Activated B cell treated with CpG ODN at 0.5 μM for 24 hours (primary cell): Measurements from ENCODE around the gene DCAF5. TPM values are rescaled to one million over a fixed set of nuclear protein-coding genes. Genes with fewer than 3 reads are reported as not detected.
"Not testable (repeated sequence)": the region's sequence is repeated elsewhere in the genome, so short reads cannot be mapped to it uniquely, and the experiment has no call there.

ENCODE experiments used
- ATAC-seq: fragments of 200-7000 bp; cut with Tn5 transposase; one replicate; pipeline ENCODE4 v1.10.0; 2021; ENCODE audit warnings: low read depth, mild to moderate bottlenecking, moderate library complexity
- CTCF ChIA-PET: fragments of 350-600 bp; sonication (Branson Sonifier 250); formaldehyde crosslinking; loops from one replicate; lab custom pipeline; 2021; ENCODE audit warnings: antibody characterized with exemption; lab: Charles Lee
- POLR2A ChIA-PET: fragments of 350-600 bp; sonication (Branson Sonifier 250); formaldehyde crosslinking; loops from one replicate; lab custom pipeline; 2021; ENCODE audit warnings: antibody characterized with exemption; lab: Charles Lee
- DNase-seq: peaks from one replicate; pipeline ENCODE4 v3.0.0; 2022
- H3K27ac Mint-ChIP-seq: one replicate; pipeline ENCODE4 v1.8.0; 2020; ENCODE audit warnings: mixed read lengths
- H3K27me3 Mint-ChIP-seq: one replicate; pipeline ENCODE4 v1.8.0; 2021; ENCODE audit warnings: mixed read lengths
- H3K36me3 Mint-ChIP-seq: one replicate; pipeline ENCODE4 v1.8.0; 2021; ENCODE audit warnings: low read depth, mixed read lengths
- H3K4me1 Mint-ChIP-seq: one replicate; pipeline ENCODE4 v1.8.0; 2021; ENCODE audit warnings: mixed read lengths
- H3K4me3 Mint-ChIP-seq: one replicate; pipeline ENCODE4 v1.8.0; 2020; ENCODE audit warnings: mild to moderate bottlenecking, mixed read lengths
- H3K9me3 Mint-ChIP-seq: one replicate; pipeline ENCODE4 v1.8.0; 2020; ENCODE audit warnings: mixed read lengths
- intact Hi-C: fragments of 100-400 bp; cut with micrococcal nuclease; formaldehyde crosslinking; loops from one replicate; pipeline ENCODE4 v1.15.1; 2024
- total RNA-seq: library from RNA; stranded (reverse); gene quantifications from 2 replicates; pipeline ENCODE4 v1.2.3, GENCODE V29; 2022
- TF ChIP-seq, protein P1 (sequence below): fragments of 200-600 bp; IDR thresholded peaks from one replicate; pipeline ENCODE4 v1.8.0; 2022; ENCODE audit warnings: antibody characterized with exemption, mild to moderate bottlenecking

DCAF5 gene
- total RNA-seq, 1 donor from 2014 or later: 50.8 TPM

DNA sequence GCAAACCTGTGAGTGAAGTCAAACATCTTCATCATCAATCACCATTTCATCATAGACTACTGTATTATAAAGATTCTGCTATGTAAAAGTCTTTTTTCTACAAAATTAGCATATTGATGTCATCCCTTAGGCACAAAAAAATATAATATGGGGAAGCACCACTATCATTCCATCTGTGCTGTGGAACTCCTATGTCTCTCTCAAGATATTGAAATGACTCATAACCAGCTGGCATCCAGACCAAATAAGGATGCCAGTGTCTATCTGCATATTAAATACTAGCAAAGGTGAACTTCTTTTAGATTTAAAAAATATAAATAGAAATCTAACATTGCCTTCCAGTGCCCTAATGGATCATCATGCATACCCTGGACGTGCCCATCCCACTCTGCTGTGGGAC, 17.9 kb upstream of the DCAF5 start:
- Mint-ChIP-seq H3K36me3 (no peaks in the 10 kb centered on the region), H3K27me3 (peaks cover 10% of the 10 kb centered on the region), H3K9me3 (peaks cover 2% of the 10 kb centered on the region), H3K4me3 (no peak overlapping the region), H3K27ac (no peak overlapping the region), H3K4me1 (no peaks in the 10 kb centered on the region)
- ChIA-PET POLR2A (interaction anchor here (0.7 kb wide), 1 partner anchor 18 kb away, joined by 3 read pairs; no protein-coding TSS in a partner anchor), CTCF (no interaction called here)
- intact Hi-C loops: no loop called here
- TF ChIP-seq, protein P1, sequence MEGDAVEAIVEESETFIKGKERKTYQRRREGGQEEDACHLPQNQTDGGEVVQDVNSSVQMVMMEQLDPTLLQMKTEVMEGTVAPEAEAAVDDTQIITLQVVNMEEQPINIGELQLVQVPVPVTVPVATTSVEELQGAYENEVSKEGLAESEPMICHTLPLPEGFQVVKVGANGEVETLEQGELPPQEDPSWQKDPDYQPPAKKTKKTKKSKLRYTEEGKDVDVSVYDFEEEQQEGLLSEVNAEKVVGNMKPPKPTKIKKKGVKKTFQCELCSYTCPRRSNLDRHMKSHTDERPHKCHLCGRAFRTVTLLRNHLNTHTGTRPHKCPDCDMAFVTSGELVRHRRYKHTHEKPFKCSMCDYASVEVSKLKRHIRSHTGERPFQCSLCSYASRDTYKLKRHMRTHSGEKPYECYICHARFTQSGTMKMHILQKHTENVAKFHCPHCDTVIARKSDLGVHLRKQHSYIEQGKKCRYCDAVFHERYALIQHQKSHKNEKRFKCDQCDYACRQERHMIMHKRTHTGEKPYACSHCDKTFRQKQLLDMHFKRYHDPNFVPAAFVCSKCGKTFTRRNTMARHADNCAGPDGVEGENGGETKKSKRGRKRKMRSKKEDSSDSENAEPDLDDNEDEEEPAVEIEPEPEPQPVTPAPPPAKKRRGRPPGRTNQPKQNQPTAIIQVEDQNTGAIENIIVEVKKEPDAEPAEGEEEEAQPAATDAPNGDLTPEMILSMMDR: no peak
- DNase-seq: no peak
- no peak for ATAC-seq

DNA sequence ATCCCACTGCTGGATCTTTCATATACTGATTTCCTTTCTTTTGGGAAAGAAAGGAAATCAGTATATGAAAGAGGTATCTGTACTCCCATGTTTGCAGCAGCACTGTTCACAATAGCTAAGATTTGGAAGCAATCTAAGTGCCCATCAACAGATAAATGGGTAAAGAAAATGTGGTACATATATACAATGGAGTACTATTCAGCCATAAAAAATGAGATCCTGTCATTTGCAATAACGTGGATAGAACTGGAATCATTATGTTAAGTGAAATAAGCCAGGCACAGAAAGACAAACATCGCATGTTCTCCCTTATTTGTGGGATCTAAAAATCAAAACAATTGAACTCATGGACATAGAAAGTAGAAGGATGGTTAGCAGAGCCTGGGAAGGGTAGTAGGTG, 12.9 kb upstream of the DCAF5 start:
- H3K4me3 Mint-ChIP-seq, H3K4me1 Mint-ChIP-seq, ATAC-seq, POLR2A ChIA-PET, H3K27ac Mint-ChIP-seq, DNase-seq, H3K36me3 Mint-ChIP-seq, intact Hi-C loops, CTCF ChIA-PET: not testable (repeated sequence)
- peaks cover 22% of the 10 kb centered on the region for H3K9me3 Mint-ChIP-seq
- H3K27me3 Mint-ChIP-seq: peaks cover 31% of the 10 kb centered on the region

DNA sequence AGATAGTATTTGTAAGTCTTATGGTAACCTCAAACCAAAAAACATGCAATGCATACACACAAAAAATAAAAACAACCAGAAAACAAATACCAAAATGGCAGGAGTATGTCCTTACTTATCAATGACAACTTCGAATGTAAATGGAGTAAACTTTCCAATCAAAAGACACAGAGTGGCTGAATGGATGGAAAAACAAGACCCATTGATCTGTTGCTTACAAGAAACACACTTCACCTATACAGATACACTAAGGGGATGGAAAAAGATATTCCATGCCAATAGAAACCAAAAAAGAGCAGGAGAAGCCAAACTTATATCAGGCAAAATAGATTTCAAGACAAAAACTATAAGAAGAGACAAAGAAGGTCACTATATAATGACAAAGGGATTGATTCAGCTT, 8.7 kb upstream of the DCAF5 start:
- ChIA-PET CTCF (no interaction called here), POLR2A (no interaction called here)
- ATAC-seq: no peak
- intact Hi-C loops: no loop called here
- H3K4me3 Mint-ChIP-seq: no peak overlapping the region
- H3K36me3 Mint-ChIP-seq: no peaks in the 10 kb centered on the region
- H3K27me3 Mint-ChIP-seq: peaks cover 38% of the 10 kb centered on the region
- TF ChIP-seq, protein P1: no peak
- H3K4me1 Mint-ChIP-seq: no peaks in the 10 kb centered on the region
- H3K27ac Mint-ChIP-seq: no peak overlapping the region
- DNase-seq: no peak
- H3K9me3 Mint-ChIP-seq: peaks cover 22% of the 10 kb centered on the region

DNA sequence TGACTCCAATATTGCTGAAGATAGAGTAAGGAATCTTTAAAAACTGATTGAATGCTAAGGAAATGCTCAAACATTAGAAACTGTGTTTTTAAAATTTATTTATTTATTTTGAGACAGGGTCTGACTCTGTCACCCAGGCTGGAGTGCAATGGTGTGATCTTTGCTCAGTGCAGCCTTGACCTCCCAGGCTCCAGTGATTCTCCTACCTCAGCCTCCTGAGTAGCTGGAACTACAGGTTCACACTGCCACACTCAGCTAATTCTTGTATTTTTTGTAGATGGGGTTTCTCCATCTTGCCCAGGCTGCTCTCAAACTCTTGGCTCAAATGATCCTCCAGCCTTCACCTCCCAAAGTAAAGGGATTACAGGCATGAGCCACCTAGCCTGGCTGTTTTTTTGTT, 3.3 kb upstream of the DCAF5 start:
- intact Hi-C loops: no loop called here
- Mint-ChIP-seq H3K4me3 (no peak overlapping the region), H3K27ac (no peak overlapping the region), H3K36me3 (peaks cover 7% of the 10 kb centered on the region), H3K4me1 (peaks cover 7% of the 10 kb centered on the region), H3K27me3 (peaks cover 11% of the 10 kb centered on the region), H3K9me3 (no peaks in the 10 kb centered on the region)
- no peak for DNase-seq
- TF ChIP-seq, protein P1: no peak
- POLR2A ChIA-PET: no interaction called here
- CTCF ChIA-PET: no interaction called here
- ATAC-seq: no peak

DNA sequence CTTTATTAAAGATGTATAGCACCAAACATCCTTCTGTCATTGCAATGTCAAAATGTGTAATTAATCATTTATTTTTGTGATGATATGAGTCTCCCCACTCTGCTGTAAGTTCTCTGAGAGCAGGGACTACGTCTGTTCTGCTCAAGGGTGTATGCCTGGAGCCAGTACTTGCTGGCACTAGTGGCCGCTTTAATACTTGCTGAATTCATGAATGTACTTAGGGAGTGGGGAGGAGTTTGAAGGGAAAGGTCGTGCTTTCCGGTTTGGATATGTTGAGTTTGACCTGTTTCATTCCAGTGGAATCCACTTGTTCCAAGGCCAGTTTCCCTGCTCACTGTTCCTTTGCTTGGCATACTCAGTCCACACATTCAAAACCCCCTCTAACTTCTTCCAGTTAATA, 1.9 kb upstream of the DCAF5 start:
- Mint-ChIP-seq H3K4me3 (no peak overlapping the region), H3K36me3 (peaks cover 11% of the 10 kb centered on the region), H3K27me3 (no peaks in the 10 kb centered on the region), H3K4me1 (peaks cover 19% of the 10 kb centered on the region), H3K9me3 (no peaks in the 10 kb centered on the region), H3K27ac (no peak overlapping the region)
- DNase-seq: no peak
- TF ChIP-seq, protein P1: no peak
- no peak for ATAC-seq
- ChIA-PET CTCF (no interaction called here), POLR2A (no interaction called here)
- intact Hi-C loops: loop anchor here (5.0 kb wide), 4 partner anchors 198 to 1912 kb away; partner anchors contain the start of genes ATP6V1D, PALS1 and SUSD6

DNA sequence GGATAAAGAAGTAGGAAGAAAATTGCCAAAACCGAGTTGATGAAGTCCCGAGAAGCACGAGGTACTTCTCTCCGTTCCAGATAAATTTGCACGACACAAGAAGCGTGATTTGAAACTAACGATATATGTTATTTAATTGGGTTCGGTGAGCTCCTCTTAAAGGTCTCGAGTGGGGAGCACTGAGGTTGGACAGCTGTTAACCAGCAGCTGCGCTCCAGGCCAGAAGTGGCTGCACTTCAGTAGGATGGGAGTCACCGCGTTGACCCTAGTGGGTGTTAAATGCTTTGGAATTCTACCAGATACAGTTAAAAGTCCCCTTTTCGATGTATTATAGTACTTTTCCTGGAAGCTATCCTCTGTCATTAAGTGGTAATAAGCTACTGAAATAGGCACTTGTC, 953 bp upstream of the DCAF5 start:
- ChIA-PET CTCF (interaction anchor here (1.0 kb wide), 1 partner anchor 24 kb away, joined by 4 read pairs; no protein-coding TSS in a partner anchor), POLR2A (interaction anchor here (0.5 to 3.5 kb wide), 4 partner anchors 38 to 244 kb away, joined by 4 to 23 read pairs (median 4); partner anchors contain the start of genes ERH, EXD2 and SLC39A9)
- Mint-ChIP-seq H3K36me3 (peaks cover 19% of the 10 kb centered on the region), H3K27me3 (no peaks in the 10 kb centered on the region), H3K27ac (peak overlapping the region; percentile 87), H3K9me3 (no peaks in the 10 kb centered on the region), H3K4me3 (peak overlapping the region; percentile 95), H3K4me1 (peaks cover 25% of the 10 kb centered on the region)
- ATAC-seq: no peak
- no peak for DNase-seq
- TF ChIP-seq, protein P1: no peak
- intact Hi-C loops: loop anchor here (1.0 to 5.0 kb wide), 8 partner anchors 37 to 1912 kb away; partner anchors contain the start of genes ATP6V1D, COX16, ERH and EXD2
